Tibial artery (tissue), 4 donors: ENCODE data around the gene PLBD2.

Experiments
- DNase-seq, 2 donors: peaks; one replicate each; pipeline ENCODE4 v3.0.0-alpha.2; 2019
- H3K27ac ChIP-seq, 2 donors: fragments of 200-600 bp; sonication (generic) in 1 of 2; 1 replicate in 1 of 2; 2 replicates in 1 of 2; pipeline ENCODE4 v1.5.1; 2018 to 2019; ENCODE audit warnings: mild to moderate bottlenecking in 1 of 2
- H3K27me3 ChIP-seq, 2 donors: fragments of 200-600 bp; sonication (generic) in 1 of 2; one replicate each; pipeline versions ENCODE4 v1.5.1 to v1.6.0; 2016 to 2019
- H3K36me3 ChIP-seq, 3 donors: fragments of 200-600 bp; sonication (generic) in 2 of 3; one replicate each; pipeline ENCODE4 v1.5.1; 2016 to 2019; ENCODE audit warnings: mild to moderate bottlenecking in 2 of 3
- H3K4me1 ChIP-seq, 4 donors: fragments of 200-600 bp; sonication (generic) in 2 of 4; 1 replicate in 3 of 4; 2 replicates in 1 of 4; pipeline ENCODE4 v1.5.1; 2016 to 2019
- H3K4me3 ChIP-seq, 2 donors: fragments of 200-600 bp; sonication (generic) in 1 of 2; 1 replicate in 1 of 2; 2 replicates in 1 of 2; pipeline ENCODE4 v1.5.1; 2018 to 2019; ENCODE audit warnings: mild to moderate bottlenecking in 2 of 2
- H3K9me3 ChIP-seq, 3 donors: fragments of 200-600 bp; sonication (generic) in 1 of 3; one replicate each; pipeline ENCODE4 v1.5.1; 2016 to 2019
- CTCF ChIP-seq, 2 experiments: fragments of 200-600 bp in 1 of 2; fragments of 450-650 bp in 1 of 2; IDR thresholded peaks; one replicate each; pipeline ENCODE4 v1.5.1; 2017 to 2019; ENCODE audit warnings: antibody characterized with exemption in 2 of 2, mild to moderate bottlenecking in 1 of 2, moderate library complexity in 1 of 2
- intact Hi-C: fragments of 100-400 bp; cut with DNase I; formaldehyde crosslinking; loops from one replicate; pipeline ENCODE4 v1.15.0; 2023; ENCODE audit warnings: low total_unique reads

PLBD2 gene

GRCh38 chr12:113339540-113339939 lies 18.8 kb upstream of the PLBD2 start:
- intact Hi-C loops = loop anchor here (10.0 kb wide), 1 partner anchor 145 kb away; no protein-coding TSS in a partner anchor
- TF ChIP-seq CTCF (IDR thresholded peaks at IDR 0.05) = no peak

DNA sequence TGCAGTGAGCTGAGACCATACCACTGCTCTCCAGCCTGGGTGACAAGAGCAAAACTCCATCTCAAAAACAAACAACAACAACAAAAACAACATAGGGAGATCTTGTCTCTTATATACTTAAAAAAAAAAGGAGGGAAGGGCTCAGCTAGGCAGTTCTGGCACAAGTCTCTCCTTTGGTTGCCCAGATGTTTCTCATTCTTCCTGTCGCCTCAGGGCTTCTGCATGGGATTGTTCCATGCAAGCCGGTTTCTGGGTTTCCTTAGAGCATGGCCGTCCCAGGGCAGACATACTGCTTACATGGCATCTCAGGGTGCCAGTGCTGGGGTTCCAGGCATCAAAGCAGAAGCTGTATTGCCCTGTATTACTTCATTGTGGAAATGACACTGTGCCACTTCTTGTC lies 18.3 kb upstream of the PLBD2 start:
- Histone ChIP-seq H3K27me3 (no peaks in the 10 kb centered on the region), H3K4me3 (no peak overlapping the region), H3K9me3 (no peaks in the 10 kb centered on the region), H3K4me1 (peaks cover 0 to 10% (median 6%) of the 10 kb centered on the region in 4 donors), H3K36me3 (no peaks in the 10 kb centered on the region), H3K27ac (no peak overlapping the region)
- intact Hi-C loops = no loop called here
- TF ChIP-seq CTCF (IDR thresholded peaks at IDR 0.05) = no peak
- DNase-seq = no peak

More at GRCh38 chr12:113339540-113339939, 18.8 kb upstream of the PLBD2 start:
- no peak overlapping the region for H3K27ac ChIP-seq
- no peak for DNase-seq
- no peaks in the 10 kb centered on the region for H3K27me3 ChIP-seq
- no peak overlapping the region for H3K4me3 ChIP-seq
- peaks cover 0 to 10% (median 6%) of the 10 kb centered on the region in 4 donors for H3K4me1 ChIP-seq
- no peaks in the 10 kb centered on the region for H3K36me3 ChIP-seq
- no peaks in the 10 kb centered on the region for H3K9me3 ChIP-seq

DNA sequence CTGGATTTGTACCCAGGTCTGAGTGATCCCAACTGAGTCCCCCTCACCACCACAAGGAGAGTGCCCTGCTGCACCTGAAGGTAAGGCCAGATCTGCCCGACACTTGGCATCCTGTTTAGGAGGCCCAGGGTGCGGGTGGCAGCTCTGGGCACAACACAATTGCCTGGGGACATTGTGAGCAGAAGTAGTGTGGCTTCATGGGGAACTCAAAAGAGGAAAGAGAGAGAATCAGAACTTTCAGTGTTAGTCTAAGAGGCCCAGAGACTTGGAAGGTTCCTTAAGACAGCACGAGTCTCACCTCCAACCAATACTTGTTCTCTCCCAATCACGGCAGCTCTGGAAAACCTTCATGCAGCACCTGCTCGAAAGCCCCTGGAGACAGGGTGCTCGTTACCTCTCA lies 16.9 kb upstream of the PLBD2 start:
- intact Hi-C loops = no loop called here
- H3K4me1 ChIP-seq = no peaks in the 10 kb centered on the region
- no peak for DNase-seq
- no peak for TF ChIP-seq CTCF (IDR thresholded peaks at IDR 0.05)
- no peaks in the 10 kb centered on the region for H3K27me3 ChIP-seq
- H3K4me3 ChIP-seq = no peak overlapping the region
- H3K36me3 ChIP-seq = no peaks in the 10 kb centered on the region
- H3K9me3 ChIP-seq = no peaks in the 10 kb centered on the region
- H3K27ac ChIP-seq = no peak overlapping the region

- intact Hi-C loops = no loop called here
- no peak overlapping the region for H3K27ac ChIP-seq
- no peak overlapping the region for H3K4me3 ChIP-seq
- H3K9me3 ChIP-seq = no peaks in the 10 kb centered on the region
- H3K4me1 ChIP-seq = no peaks in the 10 kb centered on the region
- TF ChIP-seq CTCF (IDR thresholded peaks at IDR 0.05) = no peak
- H3K36me3 ChIP-seq = no peaks in the 10 kb centered on the region
- peaks cover 0 to 7% of the 10 kb centered on the region in 2 donors for H3K27me3 ChIP-seq
- DNase-seq = no peak
Measured at GRCh38 chr12:113345318-113345717, 13.1 kb upstream of the PLBD2 start.

GRCh38 chr12:113346353-113346752 lies 12.0 kb upstream of the PLBD2 start:
- no peaks in the 10 kb centered on the region for H3K9me3 ChIP-seq
- intact Hi-C loops = no loop called here
- H3K27me3 ChIP-seq = peaks cover 0 to 7% of the 10 kb centered on the region in 2 donors
- no peak for TF ChIP-seq CTCF (IDR thresholded peaks at IDR 0.05)
- no peak overlapping the region for H3K27ac ChIP-seq
- DNase-seq = no peak
- H3K36me3 ChIP-seq = no peaks in the 10 kb centered on the region
- no peak overlapping the region for H3K4me3 ChIP-seq
- H3K4me1 ChIP-seq = no peaks in the 10 kb centered on the region

- no peak for DNase-seq
- no peak for TF ChIP-seq CTCF (IDR thresholded peaks at IDR 0.05)
- Histone ChIP-seq H3K27ac (no peak overlapping the region), H3K27me3 (peaks cover 0 to 7% of the 10 kb centered on the region in 2 donors), H3K4me1 (no peaks in the 10 kb centered on the region), H3K36me3 (no peaks in the 10 kb centered on the region), H3K4me3 (no peak overlapping the region), H3K9me3 (no peaks in the 10 kb centered on the region)
- intact Hi-C loops = no loop called here
Measured at GRCh38 chr12:113347107-113347506, 11.3 kb upstream of the PLBD2 start.
